ENCODE data around the gene KCNB1.

KCNB1 gene

GRCh38 chr20:49466114-49466912 is 16.2 kb downstream of the KCNB1 start:
- DNase-seq, result no peak

GRCh38 chr20:49464556-49464955 is 17.9 kb downstream of the KCNB1 start:
- DNase-seq, result no peak

GRCh38 chr20:49462626-49463025 is 19.8 kb downstream of the KCNB1 start:
- no peak for DNase-seq

GRCh38 chr20:49461894-49462620 is 20.4 kb downstream of the KCNB1 start:
- DNase-seq, result no peak

GRCh38 chr20:49460916-49461315 is 21.6 kb downstream of the KCNB1 start:
- DNase-seq, result peak; percentile 70

- DNase-seq, result no peak
These were observed 22.3 kb downstream of the KCNB1 start for GRCh38 chr20:49460131-49460530.

GRCh38 chr20:49459684-49460083 is 22.8 kb downstream of the KCNB1 start:
- DNase-seq, result no peak

- no peak for DNase-seq
These were observed 25.0 kb downstream of the KCNB1 start for GRCh38 chr20:49457444-49457843.

- no peak for DNase-seq
These were observed 25.8 kb downstream of the KCNB1 start for GRCh38 chr20:49456646-49457045.

- DNase-seq, result no peak
These were observed 26.8 kb downstream of the KCNB1 start for GRCh38 chr20:49455691-49456090.

- DNase-seq, result no peak
These were observed 30.4 kb downstream of the KCNB1 start for GRCh38 chr20:49452011-49452482.

- peak; percentile 90 for DNase-seq
These were observed 32.2 kb downstream of the KCNB1 start for GRCh38 chr20:49450281-49450721.

- DNase-seq, result no peak
These were observed 33.6 kb downstream of the KCNB1 start for GRCh38 chr20:49448917-49449316.

- no peak for DNase-seq
These were observed 34.3 kb downstream of the KCNB1 start for GRCh38 chr20:49447946-49448809.

- no peak for DNase-seq
These were observed 35.1 kb downstream of the KCNB1 start for GRCh38 chr20:49447364-49447763.

GRCh38 chr20:49446808-49447207 is 35.7 kb downstream of the KCNB1 start:
- no peak for DNase-seq

GRCh38 chr20:49446080-49446479 is 36.4 kb downstream of the KCNB1 start:
- DNase-seq, result no peak

- no peak for DNase-seq
These were observed 37.3 kb downstream of the KCNB1 start for GRCh38 chr20:49445176-49445575.

GRCh38 chr20:49444553-49444990 is 37.9 kb downstream of the KCNB1 start:
- no peak for DNase-seq

GRCh38 chr20:49437057-49437456 is 45.4 kb downstream of the KCNB1 start:
- no peak for DNase-seq

GRCh38 chr20:49435639-49436038 is 46.8 kb downstream of the KCNB1 start:
- DNase-seq, result no peak

GRCh38 chr20:49433333-49433732 is 49.1 kb downstream of the KCNB1 start:
- DNase-seq, result peak; percentile 42

GRCh38 chr20:49432550-49432949 is 49.9 kb downstream of the KCNB1 start:
- no peak for DNase-seq

Measured in NCI-H345 (cell line).